Ecto neural progenitor cell (in vitro differentiated cells): ENCODE data around the gene SLC19A2.
"Not testable (repeated sequence)": the region's sequence is repeated elsewhere in the genome, so short reads cannot be mapped to it uniquely, and the experiment has no call there.

Experiments used
- DNase-seq: peaks from one replicate; pipeline ENCODE4 v3.0.0-alpha.2; 2018; ENCODE audit warnings: low spot score

The SLC19A2 gene

GRCh38 chr1:169508432-169509338, 22.9 kb upstream of the SLC19A2 start:
- DNase-seq, result no peak

GRCh38 chr1:169507413-169507812, 21.7 kb upstream of the SLC19A2 start:
- DNase-seq, result no peak

- not testable (repeated sequence) for DNase-seq
Observed at GRCh38 chr1:169503601-169504000, 17.9 kb upstream of the SLC19A2 start.

DNA sequence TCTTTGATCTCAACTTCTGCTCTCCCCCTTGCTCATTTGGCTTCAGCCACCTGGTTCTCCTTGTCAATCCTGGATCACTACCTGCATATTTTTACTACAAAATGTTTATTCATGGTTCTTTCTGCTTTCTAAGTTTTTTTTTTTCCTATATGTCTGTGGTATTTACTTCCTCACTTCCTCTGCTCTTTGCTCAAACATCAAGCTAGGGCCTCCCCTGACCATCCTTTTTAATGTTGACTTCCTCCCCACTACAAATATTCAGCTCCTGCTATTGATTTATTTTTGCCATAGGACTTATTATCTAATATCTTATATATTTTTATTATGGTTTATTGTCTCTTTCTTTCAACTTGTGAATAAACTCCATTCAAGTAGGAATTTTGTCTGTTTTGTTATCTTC, 14.1 kb upstream of the SLC19A2 start:
- no peak for DNase-seq

- no peak for DNase-seq
Observed at GRCh38 chr1:169497317-169497716, 11.6 kb upstream of the SLC19A2 start.

GRCh38 chr1:169495916-169496315, 10.2 kb upstream of the SLC19A2 start:
- no peak for DNase-seq

GRCh38 chr1:169495046-169495775, 9.5 kb upstream of the SLC19A2 start:
- no peak for DNase-seq

GRCh38 chr1:169494343-169494742, 8.6 kb upstream of the SLC19A2 start:
- DNase-seq, result no peak

DNA sequence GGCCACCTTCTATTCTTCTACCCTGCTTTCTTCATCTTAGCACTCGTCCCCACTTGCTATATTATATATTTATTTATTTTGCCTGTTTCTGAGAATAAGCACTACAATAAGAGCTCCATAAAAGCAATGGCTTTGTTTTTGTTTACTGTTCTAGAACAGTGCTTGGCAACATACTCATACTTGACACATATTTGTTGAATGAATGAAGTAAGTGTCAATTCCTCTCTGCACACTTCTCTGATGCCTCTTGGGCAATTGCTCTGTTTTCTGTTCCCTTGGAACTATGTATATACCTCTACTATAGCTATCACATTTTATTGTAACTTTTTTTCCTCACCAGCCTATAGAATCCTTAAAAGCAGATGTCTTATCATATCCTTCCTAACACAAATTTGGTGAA, 7.5 kb upstream of the SLC19A2 start:
- DNase-seq, result no peak

DNA sequence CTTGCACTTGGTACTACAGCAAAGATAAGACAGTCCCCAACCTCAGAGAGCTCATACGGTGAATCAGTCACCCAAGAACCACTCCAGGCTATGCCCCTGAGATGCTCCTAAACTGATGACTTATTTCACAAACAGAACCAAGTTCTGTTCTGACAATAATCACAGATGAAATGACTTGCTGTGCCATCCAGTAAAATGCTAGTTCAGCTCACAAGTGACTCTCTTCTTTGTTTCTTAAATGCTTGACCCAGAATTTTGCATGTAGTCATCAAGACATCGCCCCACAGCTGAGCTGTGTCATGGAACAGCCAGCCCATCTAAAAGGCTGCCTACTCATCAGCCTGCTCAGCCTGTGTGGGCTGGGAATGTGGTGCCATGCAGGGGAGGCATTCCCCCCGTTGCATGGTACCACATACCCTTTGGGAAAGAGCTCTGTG, 6.1 kb upstream of the SLC19A2 start:
- DNase-seq, result no peak

GRCh38 chr1:169488157-169488556, 2.4 kb upstream of the SLC19A2 start:
- DNase-seq, result no peak

- DNase-seq, result no peak
Observed at GRCh38 chr1:169487561-169487960, 1.8 kb upstream of the SLC19A2 start.

DNA sequence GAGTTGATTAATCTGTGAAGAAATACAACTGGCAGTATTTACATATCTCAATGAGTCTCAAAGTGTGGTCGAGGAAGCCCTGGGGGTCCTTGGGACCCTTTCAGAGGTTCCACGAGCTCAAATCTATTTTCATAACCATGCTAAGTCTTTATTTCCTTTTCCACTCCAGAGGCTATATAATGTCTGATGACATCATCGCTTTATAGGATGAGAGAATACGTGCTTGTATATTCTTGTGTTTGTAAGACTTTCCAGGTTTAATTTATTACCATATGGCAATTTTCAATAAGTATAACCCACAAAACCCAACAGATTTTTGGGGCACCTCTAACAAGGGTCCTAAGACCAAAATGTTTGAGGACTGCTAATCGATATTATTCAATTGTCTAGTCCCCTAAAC, 1.4 kb upstream of the SLC19A2 start:
- no peak for DNase-seq

GRCh38 chr1:169486281-169487051, 722 bp upstream of the SLC19A2 start:
- DNase-seq, result no peak

- DNase-seq, result no peak
Observed at GRCh38 chr1:169484683-169485430, 887 bp downstream of the SLC19A2 start.

DNA sequence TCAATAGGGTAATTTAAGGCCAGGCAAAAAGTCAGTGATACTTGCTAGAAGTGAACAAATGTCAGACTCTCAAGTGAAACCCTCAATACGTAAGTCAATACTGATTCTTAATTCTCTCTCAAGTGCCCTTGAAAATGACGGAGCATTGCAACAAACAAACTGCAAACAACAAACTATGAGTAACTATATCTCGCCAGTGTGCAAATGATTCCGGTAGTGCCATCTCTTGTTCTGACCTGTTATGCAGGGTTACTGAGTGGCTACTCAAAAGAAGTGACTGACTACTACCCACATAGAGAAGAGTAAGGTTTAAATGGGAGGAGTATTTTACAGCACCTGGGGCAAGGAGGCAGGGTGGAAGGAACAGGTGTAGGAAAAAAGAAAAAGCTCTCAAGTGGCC, 1.6 kb downstream of the SLC19A2 start:
- no peak for DNase-seq

- DNase-seq, result no peak
Observed at GRCh38 chr1:169483500-169483966, 2.2 kb downstream of the SLC19A2 start.

- DNase-seq, result no peak
Observed at GRCh38 chr1:169479363-169480066, 6.2 kb downstream of the SLC19A2 start.

- no peak for DNase-seq
Observed at GRCh38 chr1:169478094-169478672, 7.6 kb downstream of the SLC19A2 start.

DNA sequence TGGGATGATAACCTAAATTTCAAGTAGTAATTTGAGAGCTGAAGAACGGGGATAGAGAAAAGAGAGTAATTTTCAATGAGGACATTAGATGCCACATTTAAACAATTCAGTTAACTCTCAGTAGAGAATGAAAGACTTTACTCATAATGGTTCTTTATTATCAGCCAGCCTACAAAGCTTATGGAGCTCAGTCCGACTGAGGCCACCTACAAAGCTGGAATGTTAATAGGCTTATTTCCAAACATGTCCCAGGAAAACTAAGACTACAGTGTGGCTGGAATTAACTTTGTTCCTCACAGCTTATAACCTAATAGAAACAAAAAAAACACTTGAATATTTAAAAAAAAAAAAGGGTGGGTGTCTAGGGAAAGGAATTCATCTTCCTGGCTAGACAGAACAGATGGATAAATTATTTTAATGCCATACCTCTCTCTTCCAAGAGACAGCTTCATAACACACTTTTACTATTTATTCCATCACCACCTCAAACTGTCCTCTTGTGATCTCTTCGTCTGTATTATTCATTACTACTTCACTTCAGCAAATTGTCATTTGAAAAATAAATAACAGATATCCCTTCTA, 9.8 kb downstream of the SLC19A2 start:
- no peak for DNase-seq
